ENCODE measurements around the gene XPOT. TPM values are rescaled to one million over a fixed set of nuclear protein-coding genes. Genes with fewer than 3 reads are reported as not detected.

Gene XPOT
- total RNA-seq, 1 donor from 2014 or later: 25.4 TPM

DNA sequence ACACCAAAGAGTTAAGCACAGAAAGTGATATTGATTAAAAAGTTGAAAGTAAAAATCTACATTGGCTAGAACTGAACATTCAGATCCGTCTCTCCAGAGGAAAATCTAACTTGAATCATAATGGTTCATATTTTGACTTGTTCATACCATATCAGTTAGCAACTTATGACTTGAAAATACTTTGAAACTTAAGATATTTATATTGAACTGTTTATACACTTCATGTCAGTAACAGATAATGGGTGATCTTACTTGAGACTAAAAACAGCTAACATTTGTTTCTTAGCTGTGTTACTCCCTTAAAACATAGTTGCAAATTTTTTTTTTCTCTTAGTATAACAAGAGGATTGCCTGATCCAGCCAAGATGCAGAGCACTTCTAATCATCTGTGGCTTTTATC, 51.3 kb downstream of the XPOT start:
- intact Hi-C loops (cut with DNase I): no loop called here
- no peak for ATAC-seq
- DNase-seq (ENCODE audit: missing footprints): no peak

- intact Hi-C loops (cut with DNase I): no loop called here
- no peak for DNase-seq (ENCODE audit: missing footprints)
- no peak for ATAC-seq
Observed at GRCh38 chr12:64456119-64456518, 51.9 kb downstream of the XPOT start.

DNA sequence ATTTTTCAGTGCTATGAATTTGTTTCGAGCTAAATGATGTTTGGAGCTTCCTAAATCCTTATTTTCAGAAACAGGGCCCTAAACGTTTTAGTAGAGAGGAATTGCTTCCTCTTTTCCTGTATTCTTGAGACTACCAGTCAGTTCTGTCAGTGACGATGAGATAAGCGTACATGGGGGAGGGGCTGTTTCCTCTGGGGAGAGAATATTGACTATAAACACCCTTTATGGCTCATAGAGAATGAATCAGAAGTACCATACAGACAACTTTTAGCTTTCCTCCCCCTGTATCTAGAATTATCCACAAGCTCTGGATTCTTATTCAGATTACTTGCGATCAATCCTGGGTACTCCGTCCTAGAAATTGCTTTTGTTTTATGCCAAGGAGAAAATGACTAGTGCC, 52.8 kb downstream of the XPOT start:
- DNase-seq (ENCODE audit: missing footprints) (no peak), ATAC-seq (no peak)
- intact Hi-C loops (cut with DNase I): no loop called here

GRCh38 chr12:64457466-64457865, 53.3 kb downstream of the XPOT start:
- no peak for ATAC-seq

DNA sequence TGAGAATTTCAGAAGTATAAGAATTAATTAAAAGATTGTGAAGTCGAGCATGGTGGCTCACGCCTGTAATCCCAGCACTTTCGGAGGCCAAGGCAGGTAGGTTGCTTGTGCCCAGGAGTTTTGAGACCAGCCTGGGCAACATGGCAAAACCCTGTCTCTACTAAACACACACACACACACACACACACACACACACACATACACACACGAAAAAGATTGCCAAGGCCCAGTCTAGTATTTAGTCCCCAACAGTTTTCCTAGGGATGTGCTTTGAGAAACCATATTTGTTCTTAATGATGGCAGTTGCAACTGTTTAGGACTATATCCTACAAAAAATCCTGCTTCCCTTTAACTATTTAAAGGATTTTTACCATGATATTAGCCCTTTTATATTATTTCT, 53.7 kb downstream of the XPOT start:
- intact Hi-C loops (cut with DNase I): no loop called here
- no peak for DNase-seq (ENCODE audit: missing footprints)
- no peak for ATAC-seq

More at GRCh38 chr12:64457466-64457865, 53.3 kb downstream of the XPOT start:
- DNase-seq (ENCODE audit: missing footprints): no peak
- intact Hi-C loops (cut with DNase I): no loop called here

- DNase-seq (ENCODE audit: missing footprints) (no peak), ATAC-seq (peak; percentile 20)
- intact Hi-C loops (cut with DNase I): no loop called here
Observed at GRCh38 chr12:64459394-64459891, 55.3 kb downstream of the XPOT start.

DNA sequence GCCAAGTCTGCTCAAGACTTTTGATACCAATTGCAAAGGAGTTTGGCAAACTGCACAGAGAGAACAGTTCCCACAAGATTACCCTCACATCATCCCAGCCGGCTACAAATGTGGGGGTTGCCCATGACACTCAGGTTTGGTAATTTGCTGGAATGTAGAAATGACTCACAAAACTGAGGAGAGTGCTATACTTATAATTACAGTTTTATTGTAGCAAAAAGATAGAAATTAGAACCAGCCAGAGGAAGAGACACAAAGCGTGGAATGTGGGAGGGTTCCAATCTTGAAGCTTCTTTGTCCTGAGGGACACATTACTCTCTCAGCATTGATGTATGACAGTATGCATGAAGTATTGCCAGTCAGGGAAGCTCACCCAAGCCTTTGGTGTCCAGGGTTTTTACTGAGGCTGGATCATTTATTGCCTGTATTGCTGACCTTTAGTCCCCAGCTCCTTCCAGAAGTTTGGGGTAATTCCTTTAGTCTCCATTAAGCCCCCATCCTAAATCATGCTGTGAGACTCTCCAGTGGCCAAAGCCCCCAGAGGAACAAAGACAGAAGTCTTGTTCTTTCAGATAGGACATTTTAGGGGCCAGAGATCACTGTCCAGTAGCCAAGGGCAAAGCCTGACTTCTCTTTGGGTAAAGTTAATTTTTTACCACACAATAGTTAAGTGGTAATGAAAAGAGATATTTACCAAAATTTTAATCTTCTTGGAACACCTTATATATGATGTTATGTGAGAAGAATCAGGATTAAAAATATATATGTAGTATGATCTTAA, 57.6 kb downstream of the XPOT start:
- ATAC-seq: no peak
- intact Hi-C loops (cut with DNase I): no loop called here

GRCh38 chr12:64466178-64466577, 62.0 kb downstream of the XPOT start:
- ATAC-seq (no peak), DNase-seq (ENCODE audit: missing footprints) (no peak)
- intact Hi-C loops (cut with DNase I): no loop called here

More for the DNA sequence above, 57.6 kb downstream of the XPOT start:
- no peak for DNase-seq (ENCODE audit: missing footprints)

DNA sequence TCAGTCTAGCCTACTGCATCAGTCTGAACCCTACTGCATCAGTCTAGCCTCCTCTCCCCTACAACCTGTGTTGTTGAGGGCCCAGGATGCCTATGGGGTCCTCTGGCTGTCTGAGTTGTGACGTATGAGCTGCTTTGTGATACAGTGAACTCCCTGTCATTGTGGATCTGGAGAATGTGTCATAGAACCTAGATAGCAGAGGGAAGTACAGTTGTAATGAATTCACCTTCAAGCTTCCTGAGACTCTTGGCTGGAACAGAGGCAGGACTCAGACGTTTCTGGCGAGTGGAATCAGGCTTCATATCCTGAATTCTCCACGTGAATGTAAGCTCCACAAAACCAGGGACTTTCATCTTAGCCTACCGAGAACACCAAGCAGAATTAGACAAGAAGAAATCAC, 64.8 kb downstream of the XPOT start:
- DNase-seq (ENCODE audit: missing footprints) (no peak), ATAC-seq (no peak)
- intact Hi-C loops (cut with DNase I): no loop called here

GRCh38 chr12:64469455-64470142, 65.4 kb downstream of the XPOT start:
- DNase-seq (ENCODE audit: missing footprints) (no peak), ATAC-seq (peak; percentile 74)
- intact Hi-C loops (cut with DNase I): no loop called here

GRCh38 chr12:64470495-64470894, 66.3 kb downstream of the XPOT start:
- ATAC-seq (peak; percentile 28), DNase-seq (ENCODE audit: missing footprints) (no peak)
- intact Hi-C loops (cut with DNase I): no loop called here

DNA sequence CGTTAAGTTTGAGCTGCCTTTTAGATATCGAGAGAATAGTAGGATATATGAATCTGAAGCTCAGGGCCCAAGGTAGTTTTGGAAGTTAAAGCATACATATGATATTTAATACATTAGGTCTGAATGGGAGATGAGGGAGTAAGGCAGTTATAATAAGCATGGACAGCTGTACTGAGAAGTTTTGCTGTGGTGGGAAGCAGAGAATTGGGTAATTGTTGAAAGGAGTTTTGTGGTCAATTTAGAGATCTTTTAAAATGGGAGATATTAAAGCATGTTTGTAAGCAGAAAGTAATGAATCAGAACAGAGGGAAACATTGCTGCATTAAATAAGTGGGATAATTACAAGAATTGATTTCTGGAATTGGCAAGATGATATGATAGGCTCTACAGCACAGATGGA, 69.0 kb downstream of the XPOT start:
- ATAC-seq (no peak), DNase-seq (ENCODE audit: missing footprints) (no peak)
- intact Hi-C loops (cut with DNase I): no loop called here

DNA sequence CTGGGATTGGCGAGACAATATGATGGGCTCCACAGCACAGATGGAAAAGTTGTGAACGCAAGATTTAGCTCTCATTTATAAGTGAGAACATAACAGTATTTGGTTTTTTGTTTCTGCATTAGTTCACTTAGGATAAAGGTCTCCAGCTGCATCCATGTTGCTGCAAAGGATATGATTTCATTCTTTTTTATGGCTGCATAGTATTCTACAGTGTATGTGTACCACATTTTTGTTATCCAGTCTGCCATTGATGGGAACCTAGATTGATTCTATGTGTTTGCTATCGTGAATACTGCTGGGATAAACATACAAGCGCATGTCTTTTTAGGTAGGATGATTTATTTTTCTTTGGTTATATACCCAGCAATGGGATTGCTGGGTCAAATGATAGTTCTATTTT, 71.3 kb downstream of the XPOT start:
- intact Hi-C loops (cut with DNase I): no loop called here
- DNase-seq (ENCODE audit: missing footprints) (no peak), ATAC-seq (no peak)

- ATAC-seq (no peak), DNase-seq (ENCODE audit: missing footprints) (no peak)
- intact Hi-C loops (cut with DNase I): no loop called here
Observed at GRCh38 chr12:64476844-64477243, 72.7 kb downstream of the XPOT start.

GRCh38 chr12:64478661-64479060, 74.5 kb downstream of the XPOT start:
- intact Hi-C loops (cut with DNase I): no loop called here
- ATAC-seq: no peak
- no peak for DNase-seq (ENCODE audit: missing footprints)

DNA sequence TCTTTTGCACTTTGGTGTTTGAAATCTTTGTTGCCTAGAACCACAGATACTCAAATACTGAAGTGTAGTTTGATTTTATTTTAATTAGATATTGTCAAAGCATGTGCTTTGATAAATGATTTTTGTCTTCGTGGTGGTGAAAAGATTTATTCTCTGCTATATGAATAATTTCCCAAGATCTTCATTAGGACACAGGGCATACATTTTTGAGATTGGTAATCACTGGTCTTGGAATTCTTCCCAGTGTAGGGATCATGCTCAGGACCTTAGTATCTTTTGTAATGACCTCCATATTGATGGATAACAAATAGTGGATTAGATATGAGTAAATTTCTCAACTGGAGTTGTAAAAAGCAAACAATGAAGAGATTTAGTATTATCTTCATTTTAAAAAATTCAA, 76.0 kb downstream of the XPOT start:
- DNase-seq (ENCODE audit: missing footprints): no peak
- no peak for ATAC-seq
- intact Hi-C loops (cut with DNase I): no loop called here

GRCh38 chr12:64486657-64487056, 82.5 kb downstream of the XPOT start:
- DNase-seq (ENCODE audit: missing footprints) (no peak), ATAC-seq (no peak)
- intact Hi-C loops (cut with DNase I): loop anchor here (5.0 kb wide), 1 partner anchor 64 kb away; no protein-coding TSS in a partner anchor

GRCh38 chr12:64491718-64492117, 87.5 kb downstream of the XPOT start:
- ATAC-seq (no peak), DNase-seq (ENCODE audit: missing footprints) (no peak)
- intact Hi-C loops (cut with DNase I): no loop called here

DNA sequence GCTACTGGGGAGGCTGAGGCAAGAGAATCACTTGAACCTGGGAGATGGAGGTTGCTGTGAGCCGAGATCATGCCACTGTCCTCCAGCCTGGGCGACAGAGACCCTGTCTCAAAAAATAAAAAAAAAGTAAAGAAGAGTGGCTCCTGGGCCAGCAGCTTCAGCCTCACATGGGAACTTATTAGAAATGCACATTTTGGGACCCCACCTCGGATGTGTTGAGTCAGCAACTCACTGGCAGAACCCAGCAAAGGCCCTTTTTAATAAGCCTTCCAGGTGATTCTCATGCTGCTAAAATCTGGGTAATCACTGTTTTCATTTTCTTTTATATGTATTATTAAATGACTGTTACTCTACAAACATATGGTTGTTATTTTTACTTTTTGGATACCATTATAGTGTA, 89.3 kb downstream of the XPOT start:
- DNase-seq (ENCODE audit: missing footprints) (no peak), ATAC-seq (no peak)

DNA sequence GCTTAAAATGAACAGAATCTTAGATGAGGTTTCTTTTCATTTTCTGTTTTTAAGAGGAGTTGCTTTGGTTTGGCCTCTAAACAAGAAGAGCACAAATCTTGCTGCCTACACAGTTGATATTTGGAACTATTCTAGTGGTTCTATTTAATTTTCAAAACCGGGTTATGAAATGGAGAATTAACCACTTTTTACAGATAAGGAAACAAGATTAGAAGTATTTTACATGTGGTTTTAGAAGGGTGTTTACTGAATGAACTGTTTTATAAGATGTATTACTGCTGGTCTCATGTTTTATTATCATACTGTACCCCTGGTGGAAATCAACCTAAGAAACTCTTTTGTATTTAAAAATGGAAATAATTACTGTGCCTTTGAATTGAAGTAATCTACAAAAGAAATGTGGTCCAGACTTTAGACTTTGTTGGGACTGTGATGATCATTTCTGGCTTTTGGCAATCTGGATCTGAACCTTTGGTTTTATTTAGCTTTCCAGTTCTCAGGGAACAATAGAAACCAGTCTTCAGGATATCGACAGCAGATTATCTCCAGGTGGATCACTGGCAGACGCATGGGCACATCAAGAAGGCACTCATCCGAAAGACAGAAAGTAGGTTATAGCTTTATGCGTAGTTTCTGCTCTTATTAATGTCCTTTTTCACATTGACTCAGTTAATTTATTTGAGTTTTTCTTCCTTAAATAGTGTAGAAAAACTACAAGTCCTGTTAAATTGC, 91.0 kb downstream of the XPOT start:
- ATAC-seq (no peak), DNase-seq (ENCODE audit: missing footprints) (no peak)
- intact Hi-C loops (cut with DNase I): no loop called here

More for the DNA sequence above, 89.3 kb downstream of the XPOT start:
- intact Hi-C loops (cut with DNase I): no loop called here

All from Right ventricle myocardium inferior (tissue), 1 donor.